Gastroesophageal sphincter (tissue), 4 donors: ENCODE measurements around the gene DSG1. TPM values are rescaled to one million over a fixed set of nuclear protein-coding genes. Genes with fewer than 3 reads are reported as not detected.

Experiments used
- ATAC-seq: fragments of 150-250 bp; one replicate; pipeline ENCODE4 v1.9.1; 2016; ENCODE audit warnings: mild to moderate bottlenecking, moderate library complexity
- H3K27ac ChIP-seq, 4 donors: fragments of 200-600 bp; sonication (generic) in 3 of 4; 1 replicate in 3 of 4; 2 replicates in 1 of 4; pipeline ENCODE4 v1.5.1; 2016 to 2019
- H3K27me3 ChIP-seq: fragments of 200-600 bp; sonication (generic); one replicate; pipeline ENCODE4 v1.5.1; 2019
- H3K36me3 ChIP-seq, 2 donors: fragments of 200-600 bp; sonication (generic); one replicate each; pipeline ENCODE4 v1.5.1; 2019; ENCODE audit warnings: control low read depth in 1 of 2
- H3K4me1 ChIP-seq, 3 donors: fragments of 200-600 bp; sonication (generic); 1 replicate in 2 of 3; 2 replicates in 1 of 3; pipeline ENCODE4 v1.5.1; 2016 to 2019; ENCODE audit warnings: control low read depth in 2 of 3
- H3K4me3 ChIP-seq, 2 donors: fragments of 200-600 bp; sonication (generic); one replicate each; pipeline ENCODE4 v1.5.1; 2019; ENCODE audit warnings: mild to moderate bottlenecking in 1 of 2, moderate library complexity in 1 of 2
- H3K9me3 ChIP-seq, 3 donors: fragments of 200-600 bp; sonication (generic); one replicate each; pipeline ENCODE4 v1.5.1; 2017 to 2019; ENCODE audit warnings: control low read depth in 2 of 3
- EP300 ChIP-seq: sonication (generic); formaldehyde crosslinking; IDR thresholded peaks from one replicate; pipeline ENCODE4 v1.6.1; 2017; ENCODE audit warnings: antibody characterized with exemption, mild to moderate bottlenecking
- POLR2A ChIP-seq, 2 donors: fragments of 450-650 bp; IDR thresholded peaks; one replicate each; pipeline ENCODE4 v1.6.1; 2017; ENCODE audit warnings: antibody characterized with exemption in 2 of 2, mild to moderate bottlenecking in 2 of 2, moderate library complexity in 1 of 2
- POLR2AphosphoS5 ChIP-seq: sonication (generic); formaldehyde crosslinking; IDR thresholded peaks from one replicate; pipeline ENCODE4 v1.6.1; 2017; ENCODE audit warnings: antibody characterized with exemption
- WGBS, 2 donors: methylation state at CpG; one replicate each; pipeline ENCODE4 v1.1.5; 2018; ENCODE audit warnings: low coverage in 1 of 2; 5-methylcytosine and 5-hydroxymethylcytosine counted together
- total RNA-seq, 4 donors: library from RNA; depleted of rRNA; stranded (reverse); fragments of >200 nt; gene quantifications; one replicate each; pipeline ENCODE4 v1.1.0, GENCODE V29; 2016
- TF ChIP-seq, protein P1 (sequence below), 4 experiments: fragments of 200-600 bp in 2 of 4; fragments of 450-650 bp in 2 of 4; sonication (generic) in 1 of 4; IDR thresholded peaks; one replicate each; pipeline ENCODE4 v1.5.1; 2017 to 2019; ENCODE audit warnings: antibody characterized with exemption in 4 of 4, mild to moderate bottlenecking in 2 of 4, moderate library complexity in 2 of 4

DSG1 gene
- total RNA-seq, 4 donors from 2014 or later, result 0.20 to 0.31 TPM; not detected in 2

DNA sequence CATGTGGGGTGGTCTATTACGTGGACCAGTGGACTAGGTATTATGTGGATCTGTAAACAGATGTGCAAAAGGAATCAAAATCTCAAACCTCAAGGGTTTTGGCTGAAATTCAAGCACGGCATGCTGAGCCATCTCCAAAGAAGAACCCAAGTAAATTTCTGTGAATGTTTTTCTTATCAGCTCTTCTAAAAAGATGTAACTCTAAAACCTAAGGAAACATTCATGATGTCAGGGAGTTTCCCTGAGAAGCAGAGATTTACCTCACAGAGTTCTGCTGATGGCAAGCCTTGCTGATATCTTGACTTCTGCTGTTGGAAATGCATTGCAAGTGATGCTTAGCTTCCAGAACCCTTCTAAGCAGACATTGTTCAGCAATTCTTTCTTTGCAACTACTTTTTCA lies 80.2 kb downstream of the DSG1 start:
- TF ChIP-seq EP300 (no peak), POLR2AphosphoS5 (no peak), POLR2A (IDR thresholded peaks at IDR 0.05) (no peak)
- TF ChIP-seq, protein P1, sequence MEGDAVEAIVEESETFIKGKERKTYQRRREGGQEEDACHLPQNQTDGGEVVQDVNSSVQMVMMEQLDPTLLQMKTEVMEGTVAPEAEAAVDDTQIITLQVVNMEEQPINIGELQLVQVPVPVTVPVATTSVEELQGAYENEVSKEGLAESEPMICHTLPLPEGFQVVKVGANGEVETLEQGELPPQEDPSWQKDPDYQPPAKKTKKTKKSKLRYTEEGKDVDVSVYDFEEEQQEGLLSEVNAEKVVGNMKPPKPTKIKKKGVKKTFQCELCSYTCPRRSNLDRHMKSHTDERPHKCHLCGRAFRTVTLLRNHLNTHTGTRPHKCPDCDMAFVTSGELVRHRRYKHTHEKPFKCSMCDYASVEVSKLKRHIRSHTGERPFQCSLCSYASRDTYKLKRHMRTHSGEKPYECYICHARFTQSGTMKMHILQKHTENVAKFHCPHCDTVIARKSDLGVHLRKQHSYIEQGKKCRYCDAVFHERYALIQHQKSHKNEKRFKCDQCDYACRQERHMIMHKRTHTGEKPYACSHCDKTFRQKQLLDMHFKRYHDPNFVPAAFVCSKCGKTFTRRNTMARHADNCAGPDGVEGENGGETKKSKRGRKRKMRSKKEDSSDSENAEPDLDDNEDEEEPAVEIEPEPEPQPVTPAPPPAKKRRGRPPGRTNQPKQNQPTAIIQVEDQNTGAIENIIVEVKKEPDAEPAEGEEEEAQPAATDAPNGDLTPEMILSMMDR (IDR thresholded peaks at IDR 0.05), result no peak
- no peaks in the 10 kb centered on the region for H3K4me1 ChIP-seq
- ATAC-seq, result no peak
- no peak overlapping the region for H3K4me3 ChIP-seq
- no peaks in the 10 kb centered on the region for H3K36me3 ChIP-seq
- WGBS, 2 donors, result 63 to 75% methylated on average over 2 of the region's 2 CpGs
- H3K9me3 ChIP-seq, result no peaks in the 10 kb centered on the region
- H3K27ac ChIP-seq, result no peak overlapping the region
- H3K27me3 ChIP-seq, result no peaks in the 10 kb centered on the region

DNA sequence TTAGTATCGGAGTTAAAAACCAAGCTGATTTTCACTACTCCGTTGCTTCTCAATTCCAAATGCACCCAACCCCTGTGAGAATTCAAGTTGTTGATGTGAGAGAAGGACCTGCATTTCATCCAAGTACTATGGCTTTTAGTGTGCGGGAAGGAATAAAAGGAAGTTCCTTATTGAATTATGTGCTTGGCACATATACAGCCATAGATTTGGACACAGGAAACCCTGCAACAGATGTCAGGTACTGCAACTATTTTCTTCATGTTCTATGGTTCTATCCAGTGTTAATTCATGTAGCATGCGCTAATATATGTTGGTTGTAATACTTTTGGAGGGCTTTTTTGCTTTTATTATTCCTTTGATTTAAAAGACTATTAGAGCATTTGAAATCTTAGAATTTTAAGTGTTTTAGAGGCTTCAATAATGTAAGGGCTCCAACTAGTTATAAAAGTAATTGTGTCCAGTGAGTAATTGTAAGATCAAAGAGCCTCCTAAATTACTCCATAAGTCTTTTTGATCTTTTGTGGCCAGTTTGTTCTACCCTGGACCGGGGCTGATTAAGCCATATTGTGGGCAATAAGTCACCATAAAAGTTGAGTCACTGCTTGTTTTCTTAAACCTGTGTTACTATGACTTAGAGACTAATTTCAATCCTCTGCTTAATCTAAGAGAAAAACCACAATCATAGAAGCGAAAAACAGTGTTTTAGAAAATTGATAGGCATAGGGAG lies 81.5 kb downstream of the DSG1 start:
- Histone ChIP-seq H3K27me3 (no peaks in the 10 kb centered on the region), H3K4me3 (no peak overlapping the region), H3K9me3 (no peaks in the 10 kb centered on the region), H3K36me3 (no peaks in the 10 kb centered on the region), H3K27ac (no peak overlapping the region), H3K4me1 (no peaks in the 10 kb centered on the region)
- WGBS, 2 donors, result 51 to 71% methylated on average over 6 of the region's 6 CpGs
- ATAC-seq, result no peak
- TF ChIP-seq EP300 (no peak), POLR2AphosphoS5 (no peak), POLR2A (IDR thresholded peaks at IDR 0.05) (no peak)
- TF ChIP-seq, protein P1 (IDR thresholded peaks at IDR 0.05), result no peak

DNA sequence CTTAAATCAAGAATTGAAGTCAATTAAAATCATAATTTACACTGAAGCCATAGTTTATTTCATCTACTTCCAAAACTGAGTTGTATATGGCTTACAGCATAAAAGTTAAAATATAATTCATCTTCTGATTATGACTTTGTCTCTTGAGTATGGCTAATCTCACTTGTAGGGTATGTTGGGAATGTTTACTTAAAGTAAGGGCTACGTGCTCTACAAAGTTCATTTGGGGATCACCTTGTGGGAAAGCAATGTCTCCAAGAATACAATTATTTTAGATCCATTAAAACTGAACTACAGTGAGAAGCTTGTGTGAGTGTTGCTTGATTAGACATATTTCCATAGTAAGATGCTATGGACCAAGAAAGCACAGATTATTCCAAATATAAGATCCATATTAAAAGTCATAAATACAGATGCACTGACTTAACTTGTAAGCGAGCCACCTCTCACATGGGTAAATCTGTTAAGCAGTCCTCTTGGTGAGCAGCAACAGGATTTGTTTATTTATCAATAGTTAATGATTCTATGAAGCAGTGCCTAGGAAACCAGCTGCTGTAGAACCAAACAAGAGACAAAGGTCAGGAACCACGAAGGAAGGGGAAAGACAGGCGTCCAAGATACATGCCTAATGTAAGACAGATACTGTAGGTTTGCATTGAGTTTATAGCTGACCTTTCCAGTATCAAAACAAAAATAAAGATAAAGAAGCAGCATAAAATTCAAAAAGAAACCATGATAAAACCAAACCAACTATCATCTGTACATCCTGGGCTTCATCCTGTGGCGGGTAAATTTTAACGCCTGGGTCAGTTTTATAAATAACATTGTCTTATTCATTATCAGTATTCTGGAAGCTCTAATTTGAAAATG lies 83.4 kb downstream of the DSG1 start:
- ATAC-seq, result no peak
- TF ChIP-seq EP300 (no peak), POLR2A (IDR thresholded peaks at IDR 0.05) (no peak), POLR2AphosphoS5 (no peak)
- TF ChIP-seq, protein P1 (IDR thresholded peaks at IDR 0.05), result no peak
- 53 to 64% methylated on average over 6 of the region's 6 CpGs for WGBS, 2 donors
- H3K4me3 ChIP-seq, result no peak overlapping the region
- H3K27me3 ChIP-seq, result no peaks in the 10 kb centered on the region
- no peaks in the 10 kb centered on the region for H3K4me1 ChIP-seq
- no peak overlapping the region for H3K27ac ChIP-seq
- no peaks in the 10 kb centered on the region for H3K36me3 ChIP-seq
- no peaks in the 10 kb centered on the region for H3K9me3 ChIP-seq

DNA sequence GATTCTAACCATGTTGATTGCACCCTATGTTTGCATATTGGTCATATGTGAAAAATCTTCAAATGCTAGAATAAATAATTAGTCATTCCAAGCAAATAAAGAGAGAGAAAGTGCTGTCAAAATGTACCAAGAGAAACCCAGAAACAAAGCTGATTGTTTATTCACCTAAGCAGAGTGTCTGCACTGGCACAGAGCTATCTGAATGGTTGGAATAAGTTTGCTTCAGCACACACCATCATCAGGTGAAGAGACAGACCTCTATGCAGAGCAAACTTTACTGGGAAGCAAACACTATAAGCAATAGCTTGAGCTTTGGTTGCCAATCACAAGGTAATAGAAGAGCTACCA lies 84.0 kb downstream of the DSG1 start:
- H3K4me3 ChIP-seq, result no peak overlapping the region
- no peak for TF ChIP-seq POLR2AphosphoS5
- TF ChIP-seq POLR2A (IDR thresholded peaks at IDR 0.05), result no peak
- TF ChIP-seq EP300, result no peak
- TF ChIP-seq, protein P1 (IDR thresholded peaks at IDR 0.05), result no peak
- H3K27me3 ChIP-seq, result no peaks in the 10 kb centered on the region
- no peak for ATAC-seq
- no peak overlapping the region for H3K27ac ChIP-seq
- no peaks in the 10 kb centered on the region for H3K4me1 ChIP-seq
- H3K9me3 ChIP-seq, result no peaks in the 10 kb centered on the region
- H3K36me3 ChIP-seq, result no peaks in the 10 kb centered on the region

DNA sequence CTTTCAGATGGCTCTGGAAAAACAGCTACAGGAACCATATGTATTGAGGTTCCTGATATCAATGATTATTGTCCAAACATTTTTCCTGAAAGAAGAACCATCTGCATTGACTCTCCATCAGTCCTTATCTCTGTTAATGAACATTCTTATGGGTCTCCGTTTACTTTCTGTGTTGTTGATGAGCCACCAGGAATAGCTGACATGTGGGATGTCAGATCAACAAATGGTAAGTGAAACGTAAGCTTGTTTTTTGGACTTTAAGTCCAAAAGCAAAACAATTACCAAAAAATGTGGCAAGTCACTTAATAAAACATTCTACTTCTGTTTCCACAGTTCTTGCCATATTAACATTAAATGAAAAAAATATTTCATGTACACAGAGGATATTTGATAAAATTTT lies 85.4 kb downstream of the DSG1 start:
- no peak for TF ChIP-seq POLR2AphosphoS5
- no peak for TF ChIP-seq POLR2A (IDR thresholded peaks at IDR 0.05)
- no peak for TF ChIP-seq EP300
- TF ChIP-seq, protein P1 (IDR thresholded peaks at IDR 0.05), result no peak
- no peak overlapping the region for H3K27ac ChIP-seq
- H3K9me3 ChIP-seq, result no peaks in the 10 kb centered on the region
- no peak for ATAC-seq
- no peaks in the 10 kb centered on the region for H3K36me3 ChIP-seq
- H3K4me1 ChIP-seq, result no peaks in the 10 kb centered on the region
- WGBS, 2 donors, result 41 to 77% methylated on average over 2 of the region's 2 CpGs
- H3K27me3 ChIP-seq, result no peaks in the 10 kb centered on the region
- H3K4me3 ChIP-seq, result no peak overlapping the region
